H1 (cell line): ENCODE measurements around the gene CDCA4. TPM values are rescaled to one million over a fixed set of nuclear protein-coding genes. Genes with fewer than 3 reads are reported as not detected.

Source experiments
- CTCF ChIA-PET: fragments of 300-600 bp; sonication (Branson Sonifier 250); formaldehyde crosslinking; loops from one replicate; lab custom pipeline; 2021; ENCODE audit not compliant: partially characterized antibody; lab: Charles Lee
- POLR2A ChIA-PET: fragments of 300-600 bp; sonication (Branson Sonifier 250); formaldehyde crosslinking; loops from one replicate; lab custom pipeline; 2021; ENCODE audit warnings: inconsistent platforms; ENCODE audit not compliant: partially characterized antibody; lab: Charles Lee
- DNase-seq, 2 experiments: peaks; one replicate each; pipeline versions ENCODE4 v3.0.0 to v3.0.0-alpha.2; 2010 to 2022; ENCODE audit warnings: low spot score in 2 of 2, low read depth in 1 of 2, mixed read lengths in 1 of 2
- FAIRE-seq: peaks from 2 replicates; lab custom pipeline; 2011; peaks lifted over from hg19 to GRCh38; lab: Jason Lieb, UNC
- H2AFZ ChIP-seq: 2 replicates; pipeline ENCODE4 v1.8.1; 2012; ENCODE audit warnings: low read length, inconsistent platforms
- H2AK5ac ChIP-seq: 2 replicates; pipeline ENCODE4 v1.6.1; 2013; ENCODE audit warnings: low read depth, low read length
- H2BK120ac ChIP-seq: replicated peaks from 2 replicates; pipeline ENCODE3; 2013; ENCODE audit warnings: low read depth, low read length, inconsistent platforms
- H2BK12ac ChIP-seq: 2 replicates; pipeline ENCODE4 v1.6.1; 2013; ENCODE audit warnings: low read depth, low read length
- H2BK15ac ChIP-seq: 2 replicates; pipeline ENCODE4 v1.6.1; 2013; ENCODE audit warnings: low read length
- H2BK20ac ChIP-seq: 2 replicates; pipeline ENCODE4 v1.6.1; 2013; ENCODE audit warnings: low read length
- H2BK5ac ChIP-seq: 2 replicates; pipeline ENCODE4 v1.6.1; 2013; ENCODE audit warnings: low read depth, low read length
- H3K14ac ChIP-seq: 2 replicates; pipeline ENCODE4 v1.6.1; 2013; ENCODE audit warnings: inconsistent platforms; ENCODE audit not compliant: insufficient read length
- H3K18ac ChIP-seq: 2 replicates; pipeline ENCODE4 v1.6.1; 2013; ENCODE audit warnings: low read length; ENCODE audit errors: extremely low read depth
- H3K23ac ChIP-seq: 2 replicates; pipeline ENCODE4 v1.6.1; 2013; ENCODE audit warnings: inconsistent platforms; ENCODE audit not compliant: insufficient read length
- H3K23me2 ChIP-seq: 2 replicates; pipeline ENCODE4 v1.6.1; 2013; ENCODE audit warnings: low read depth, low read length
- H3K27ac ChIP-seq: 2 replicates; pipeline ENCODE4 v1.6.1; 2011; ENCODE audit warnings: low read depth, low read length, inconsistent platforms
- H3K27me3 ChIP-seq, 4 experiments: replicated peaks in 1 of 4; 1 replicate in 1 of 4; 2 replicates in 3 of 4; pipeline versions ENCODE4 v1.6.1 to v1.8.1; 2011 to 2013; ENCODE audit warnings: low read length in 3 of 4, mild to moderate bottlenecking in 3 of 4, inconsistent platforms in 2 of 4, mixed read lengths in 2 of 4, moderate library complexity in 1 of 4; ENCODE audit not compliant: control insufficient read depth in 3 of 4, insufficient read depth in 3 of 4; ENCODE audit errors: extremely low read depth in 1 of 4
- H3K36me3 ChIP-seq, 4 experiments: 2 replicates each; pipeline versions ENCODE4 v1.6.1 to v1.8.1; 2011 to 2013; ENCODE audit warnings: mild to moderate bottlenecking in 4 of 4, low read length in 3 of 4, moderate library complexity in 2 of 4, control low read depth in 1 of 4, inconsistent platforms in 1 of 4; ENCODE audit not compliant: insufficient read depth in 4 of 4, control insufficient read depth in 2 of 4
- H3K4ac ChIP-seq: replicated peaks from 2 replicates; pipeline ENCODE3; 2013; ENCODE audit warnings: low read length, low read depth, mixed read lengths, inconsistent platforms; ENCODE audit not compliant: insufficient read length
- H3K4me1 ChIP-seq, 4 experiments: replicated peaks in 1 of 4; 1 replicate in 1 of 4; 2 replicates in 3 of 4; pipeline versions ENCODE4 v1.6.1 to v1.8.1; 2011 to 2013; ENCODE audit warnings: low read length in 3 of 4, inconsistent platforms in 2 of 4, mixed read lengths in 1 of 4; ENCODE audit not compliant: insufficient read depth in 4 of 4, control insufficient read depth in 3 of 4
- H3K4me2 ChIP-seq, 2 experiments: 2 replicates each; pipeline versions ENCODE4 v1.6.1 to v1.8.1; 2011 to 2013; ENCODE audit warnings: low read depth in 2 of 2, low read length in 2 of 2, control low read depth in 1 of 2, inconsistent platforms in 1 of 2, mild to moderate bottlenecking in 1 of 2; ENCODE audit not compliant: insufficient read depth in 1 of 2
- H3K4me3 ChIP-seq, 4 experiments: fragments of 200-600, 300-600 bp in 1 of 4; sonication (generic), shearing (Covaris generic), sonication (Bioruptor Twin) in 1 of 4; 2 replicates each; pipeline versions ENCODE4 v1.5.1 to v1.8.1; 2011 to 2016; ENCODE audit warnings: low read length in 4 of 4, low read depth in 3 of 4, control low read depth in 2 of 4, inconsistent platforms in 2 of 4, mild to moderate bottlenecking in 2 of 4, mixed read lengths in 1 of 4, moderate library complexity in 1 of 4; ENCODE audit not compliant: insufficient read depth in 2 of 4; ENCODE audit errors: extremely low read depth in 1 of 4
- H3K56ac ChIP-seq: replicated peaks from 2 replicates; pipeline ENCODE3; 2013; ENCODE audit warnings: low read depth, mild to moderate bottlenecking, mixed read lengths, low read length, inconsistent platforms; ENCODE audit not compliant: insufficient read length
- H3K79me1 ChIP-seq: 2 replicates; pipeline ENCODE4 v1.6.1; 2013; ENCODE audit warnings: low read depth, low read length, control low read depth
- H3K79me2 ChIP-seq, 2 experiments: 2 replicates each; pipeline versions ENCODE4 v1.6.1 to v1.8.1; 2012 to 2013; ENCODE audit warnings: low read length in 2 of 2, mild to moderate bottlenecking in 2 of 2, inconsistent platforms in 1 of 2; ENCODE audit not compliant: insufficient read depth in 2 of 2, control insufficient read depth in 1 of 2
- H3K9ac ChIP-seq, 4 experiments: replicated peaks in 1 of 4; 1 replicate in 1 of 4; 2 replicates in 3 of 4; pipeline versions ENCODE4 v1.6.1 to v1.8.1; 2011 to 2013; ENCODE audit warnings: low read depth in 3 of 4, low read length in 3 of 4, control low read depth in 2 of 4, mild to moderate bottlenecking in 2 of 4, moderate library complexity in 2 of 4, inconsistent platforms in 1 of 4; ENCODE audit errors: extremely low read depth in 1 of 4
- H3K9me3 ChIP-seq, 2 experiments: 2 replicates each; pipeline versions ENCODE4 v1.6.1 to v1.8.1; 2012 to 2013; ENCODE audit warnings: mild to moderate bottlenecking in 2 of 2, moderate library complexity in 2 of 2, control low read depth in 1 of 2, inconsistent platforms in 1 of 2, low read depth in 1 of 2, low read length in 1 of 2, mixed read lengths in 1 of 2; ENCODE audit not compliant: insufficient read depth in 2 of 2
- H4K20me1 ChIP-seq, 2 experiments: replicated peaks in 1 of 2; 2 replicates each; pipeline versions ENCODE3 to v1.8.1; 2011 to 2013; ENCODE audit warnings: inconsistent platforms in 2 of 2, low read length in 2 of 2, mild to moderate bottlenecking in 1 of 2; ENCODE audit not compliant: insufficient read depth in 2 of 2, control insufficient read depth in 1 of 2
- H4K5ac ChIP-seq: 2 replicates; pipeline ENCODE4 v1.6.1; 2013; ENCODE audit warnings: low read length, low read depth, mixed read lengths, inconsistent platforms; ENCODE audit not compliant: insufficient read length
- H4K8ac ChIP-seq: 2 replicates; pipeline ENCODE4 v1.8.0; 2013; ENCODE audit warnings: mild to moderate bottlenecking, moderate library complexity, low read length, inconsistent platforms; ENCODE audit not compliant: insufficient read depth; ENCODE audit errors: extremely low read depth
- H4K91ac ChIP-seq: replicated peaks from 2 replicates; pipeline ENCODE3; 2013; ENCODE audit warnings: low read length, mixed read lengths, inconsistent platforms; ENCODE audit not compliant: insufficient read length
- CBX5 ChIP-seq: fragments of 300-800, 300-1000 bp; sonication (generic); IDR thresholded peaks from 2 replicates; pipeline ENCODE4 v1.7.1; 2016; ENCODE audit warnings: antibody characterized with exemption, low read length, low read depth
- EZH2 ChIP-seq: fragments of 200-600 bp; sonication (generic); IDR thresholded peaks from 2 replicates; pipeline ENCODE4 v1.7.1; 2012; ENCODE audit warnings: low read depth, mild to moderate bottlenecking, moderate library complexity, low read length, inconsistent platforms; ENCODE audit not compliant: severe bottlenecking
- GTF2F1 ChIP-seq: IDR thresholded peaks from 2 replicates; pipeline ENCODE4 v1.6.1; 2012; ENCODE audit warnings: low read depth, low read length, improper control_type of control experiment, borderline replicate concordance
- HDAC6 ChIP-seq: IDR thresholded peaks from one replicate; pipeline ENCODE4 v1.7.1; 2012; ENCODE audit warnings: low read depth, mild to moderate bottlenecking, inconsistent platforms, low read length, moderate library complexity
- KDM4A ChIP-seq: IDR thresholded peaks from one replicate; pipeline ENCODE4 v1.7.1; 2012; ENCODE audit warnings: low read depth, mild to moderate bottlenecking, moderate library complexity, low read length, inconsistent platforms; ENCODE audit not compliant: severe bottlenecking
- SP2 ChIP-seq: IDR thresholded peaks from 2 replicates; pipeline ENCODE4 v1.6.1; 2012; ENCODE audit warnings: mild to moderate bottlenecking, low read length, inconsistent platforms
- WGBS, 2 experiments: shearing (Covaris generic) in 1 of 2; methylation state at CpG; one replicate each; pipeline versions ENCODE4 v1.1.6 to v1.1.7; 2013 to 2015; ENCODE audit warnings: low lambda C conversion rate in 2 of 2, mixed read lengths in 2 of 2, inconsistent platforms in 1 of 2, low coverage in 1 of 2, missing lambda C conversion rate in 1 of 2; ENCODE audit not compliant: insufficient replicate concordance in 2 of 2, insufficient coverage in 1 of 2, insufficient read length in 1 of 2; ENCODE audit errors: extremely low coverage in 1 of 2, missing lambda C conversion rate in 1 of 2; 5-methylcytosine and 5-hydroxymethylcytosine counted together
- polyA plus RNA-seq, 7 experiments: library from polyadenylated mRNA; depleted of rRNA in 3 of 7; stranded (reverse) in 5 of 7; unstranded in 2 of 7; fragments of >200 nt in 5 of 7; fragments of 200-250 nt in 2 of 7; gene quantifications; 1 replicate in 5 of 7; 2 replicates in 1 of 7; 4 replicates in 1 of 7; pipeline versions ENCODE4 v1.2.1 to v1.2.3, GENCODE V29; 2011 to 2013; ENCODE audit warnings: missing spikeins in 2 of 7, mixed read lengths in 2 of 7
- total RNA-seq: library from RNA; stranded (reverse); fragmentation: NEBNext Ultra II Directional; extraction: Animal tissue kit (Norgen Biotek cat#: 25700); gene quantifications from 2 replicates; pipeline ENCODE4 v1.2.1, GENCODE V29; 2021
- TF ChIP-seq, protein P1 (sequence below): IDR thresholded peaks from 2 replicates; pipeline ENCODE4 v1.6.1; 2012; ENCODE audit warnings: low read length, inconsistent platforms

Gene CDCA4
- total and polyA plus RNA-seq, 2 of the 8 experiments (the other 6 are each of a cell fraction or from before 2014, with no cell fraction given) = 49.9 to 62.4 TPM

DNA sequence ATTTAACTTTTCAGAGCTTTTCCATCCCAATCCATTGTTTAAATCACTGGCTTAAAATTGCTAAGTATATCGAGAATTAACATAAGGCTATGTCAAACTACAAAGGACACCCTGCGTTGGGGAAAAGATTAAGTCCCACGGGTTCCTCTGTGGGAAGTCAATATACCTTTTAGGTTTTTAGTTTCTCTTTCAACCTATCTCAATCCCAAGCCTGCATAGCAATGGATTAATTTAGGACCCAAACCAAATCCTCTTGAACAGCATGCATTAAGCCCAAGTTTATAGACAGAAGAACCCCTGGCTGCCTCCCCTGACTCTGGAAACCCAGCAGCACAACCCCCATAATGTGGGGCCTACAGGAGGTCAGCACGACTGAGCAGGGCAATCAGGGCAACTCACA lies 6.3 kb downstream of the CDCA4 start:
- Histone ChIP-seq H4K20me1 (peaks cover 51 to 75% of the 10 kb centered on the region in 2 experiments), H4K5ac (no peak overlapping the region), H3K4me2 (peak overlapping the region in 1 of 2 experiments; percentile 54; a peak in 2 of 4 replicates)
- TF ChIP-seq, protein P1, sequence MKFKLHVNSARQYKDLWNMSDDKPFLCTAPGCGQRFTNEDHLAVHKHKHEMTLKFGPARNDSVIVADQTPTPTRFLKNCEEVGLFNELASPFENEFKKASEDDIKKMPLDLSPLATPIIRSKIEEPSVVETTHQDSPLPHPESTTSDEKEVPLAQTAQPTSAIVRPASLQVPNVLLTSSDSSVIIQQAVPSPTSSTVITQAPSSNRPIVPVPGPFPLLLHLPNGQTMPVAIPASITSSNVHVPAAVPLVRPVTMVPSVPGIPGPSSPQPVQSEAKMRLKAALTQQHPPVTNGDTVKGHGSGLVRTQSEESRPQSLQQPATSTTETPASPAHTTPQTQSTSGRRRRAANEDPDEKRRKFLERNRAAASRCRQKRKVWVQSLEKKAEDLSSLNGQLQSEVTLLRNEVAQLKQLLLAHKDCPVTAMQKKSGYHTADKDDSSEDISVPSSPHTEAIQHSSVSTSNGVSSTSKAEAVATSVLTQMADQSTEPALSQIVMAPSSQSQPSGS = no peak
- TF ChIP-seq HDAC6 (no peak), SP2 (no peak), CBX5 (no peak), GTF2F1 (no peak), KDM4A (no peak), EZH2 (no peak)

More for the DNA sequence above, 6.3 kb downstream of the CDCA4 start:
- H2BK5ac ChIP-seq = no peak overlapping the region
- no peaks in the 10 kb centered on the region for H3K9me3 ChIP-seq
- H3K23me2 ChIP-seq = peaks cover 7% of the 10 kb centered on the region; the same call in 1 of the 2 replicates
- H3K36me3 ChIP-seq = peaks cover 6 to 35% (median 19%) of the 10 kb centered on the region in 4 experiments; a peak in 7 of 8 replicates
- WGBS, 2 experiments = 75% methylated on average over 4 of the region's 4 CpGs; no CpG with 5 or more reads in 1 of the 2 experiments
- H3K18ac ChIP-seq = no peak overlapping the region
- no peak overlapping the region for H3K56ac ChIP-seq
- H3K23ac ChIP-seq = no peak overlapping the region
- H2BK15ac ChIP-seq = no peak overlapping the region
- H2AFZ ChIP-seq = no peak overlapping the region
- ChIA-PET POLR2A (interaction anchor here (1.4 kb wide), 1 partner anchor 19 kb away, joined by 4 read pairs; no protein-coding TSS in a partner anchor), CTCF (interaction anchor here (1.6 to 2.3 kb wide), 4 partner anchors 9 to 140 kb away, joined by 3 to 10 read pairs (median 6); no protein-coding TSS in a partner anchor)
- H2BK120ac ChIP-seq = no peak overlapping the region
- no peak overlapping the region for H2BK20ac ChIP-seq
- FAIRE-seq (no peak), DNase-seq (no peak)
- H3K4ac ChIP-seq = no peak overlapping the region
- H3K4me1 ChIP-seq = peaks cover 4 to 17% (median 12%) of the 10 kb centered on the region in 4 experiments; a peak in 6 of 7 replicates
- H4K8ac ChIP-seq = no peak overlapping the region
- H2AK5ac ChIP-seq = 0 out of 2 replicates have a peak overlapping the region, but pooled peaks have one; percentile 24
- H3K27ac ChIP-seq = no peak overlapping the region
- peaks cover 20% of the 10 kb centered on the region for H3K79me1 ChIP-seq
- H3K27me3 ChIP-seq = no peaks in the 10 kb centered on the region
- H3K14ac ChIP-seq = no peak overlapping the region
- no peak overlapping the region for H3K9ac ChIP-seq
- no peak overlapping the region for H4K91ac ChIP-seq
- H3K79me2 ChIP-seq = peaks cover 68 to 90% of the 10 kb centered on the region in 2 experiments
- H2BK12ac ChIP-seq = no peak overlapping the region
- H3K4me3 ChIP-seq = no peak overlapping the region
